T-helper 2 cell treated with Interferon-gamma antibody and Interleukin-4, amounts not matched to agents 5 μg/mL and 100 μg/mL, for 36 hours (primary cell): ENCODE data around the gene GBGT1.

Source experiments
- DNase-seq: peaks from one replicate; pipeline ENCODE4 v3.0.0; 2021; ENCODE audit warnings: low spot score
- H3K27ac Mint-ChIP-seq: one replicate; pipeline ENCODE4 v1.8.0; 2021; ENCODE audit warnings: mild to moderate bottlenecking, mixed read lengths
- H3K27me3 Mint-ChIP-seq: one replicate; pipeline ENCODE4 v1.8.0; 2021; ENCODE audit warnings: low read depth, mixed read lengths
- H3K36me3 Mint-ChIP-seq: one replicate; pipeline ENCODE4 v1.8.0; 2021; ENCODE audit warnings: low read depth, mixed read lengths
- H3K4me1 Mint-ChIP-seq: one replicate; pipeline ENCODE4 v1.8.0; 2021; ENCODE audit warnings: low read depth, mixed read lengths
- H3K4me3 Mint-ChIP-seq: one replicate; pipeline ENCODE4 v1.8.0; 2022; ENCODE audit warnings: mild to moderate bottlenecking, moderate library complexity, mixed read lengths
- H3K9me3 Mint-ChIP-seq: one replicate; pipeline ENCODE4 v1.8.0; 2021; ENCODE audit warnings: mixed read lengths

The GBGT1 gene

GRCh38 chr9:133118568-133118967 lies 45.1 kb downstream of the GBGT1 start:
- peak overlapping the region; percentile 71 for H3K4me3 Mint-ChIP-seq
- no peak for DNase-seq
- H3K36me3 Mint-ChIP-seq = peaks cover 2% of the 10 kb centered on the region
- peaks cover 32% of the 10 kb centered on the region for H3K4me1 Mint-ChIP-seq
- H3K27me3 Mint-ChIP-seq = no peaks in the 10 kb centered on the region
- H3K27ac Mint-ChIP-seq = peak overlapping the region; percentile 68
- no peaks in the 10 kb centered on the region for H3K9me3 Mint-ChIP-seq

- H3K27ac Mint-ChIP-seq = peak overlapping the region; percentile 68
- H3K4me3 Mint-ChIP-seq = no peak overlapping the region
- H3K27me3 Mint-ChIP-seq = no peaks in the 10 kb centered on the region
- peaks cover 2% of the 10 kb centered on the region for H3K36me3 Mint-ChIP-seq
- H3K9me3 Mint-ChIP-seq = no peaks in the 10 kb centered on the region
- H3K4me1 Mint-ChIP-seq = peaks cover 34% of the 10 kb centered on the region
- no peak for DNase-seq
These were observed 45.6 kb downstream of the GBGT1 start for GRCh38 chr9:133118179-133118520.

- H3K27me3 Mint-ChIP-seq = no peaks in the 10 kb centered on the region
- H3K9me3 Mint-ChIP-seq = no peaks in the 10 kb centered on the region
- H3K4me1 Mint-ChIP-seq = peaks cover 37% of the 10 kb centered on the region
- peaks cover 2% of the 10 kb centered on the region for H3K36me3 Mint-ChIP-seq
- peak overlapping the region; percentile 60 for H3K27ac Mint-ChIP-seq
- no peak overlapping the region for H3K4me3 Mint-ChIP-seq
- no peak for DNase-seq
These were observed 46.2 kb downstream of the GBGT1 start for GRCh38 chr9:133117271-133118178.

GRCh38 chr9:133116346-133117231 lies 47.1 kb downstream of the GBGT1 start:
- peaks cover 2% of the 10 kb centered on the region for H3K36me3 Mint-ChIP-seq
- no peak overlapping the region for H3K4me3 Mint-ChIP-seq
- H3K4me1 Mint-ChIP-seq = peaks cover 32% of the 10 kb centered on the region
- DNase-seq = no peak
- H3K27ac Mint-ChIP-seq = peak overlapping the region; percentile 87
- H3K27me3 Mint-ChIP-seq = no peaks in the 10 kb centered on the region
- H3K9me3 Mint-ChIP-seq = no peaks in the 10 kb centered on the region

GRCh38 chr9:133115604-133116345 lies 47.9 kb downstream of the GBGT1 start:
- no peaks in the 10 kb centered on the region for H3K27me3 Mint-ChIP-seq
- peak overlapping the region; percentile 57 for H3K4me3 Mint-ChIP-seq
- DNase-seq = peak; percentile 80
- peaks cover 2% of the 10 kb centered on the region for H3K36me3 Mint-ChIP-seq
- peaks cover 28% of the 10 kb centered on the region for H3K4me1 Mint-ChIP-seq
- no peaks in the 10 kb centered on the region for H3K9me3 Mint-ChIP-seq
- H3K27ac Mint-ChIP-seq = peak overlapping the region; percentile 87

- DNase-seq = no peak
- Mint-ChIP-seq H3K27ac (peak overlapping the region; percentile 87), H3K4me1 (peaks cover 28% of the 10 kb centered on the region), H3K27me3 (no peaks in the 10 kb centered on the region), H3K36me3 (peaks cover 5% of the 10 kb centered on the region), H3K4me3 (peak overlapping the region; percentile 57), H3K9me3 (no peaks in the 10 kb centered on the region)
These were observed 48.7 kb downstream of the GBGT1 start for GRCh38 chr9:133114886-133115603.

GRCh38 chr9:133113949-133114885 lies 49.5 kb downstream of the GBGT1 start:
- Mint-ChIP-seq H3K4me1 (peaks cover 28% of the 10 kb centered on the region), H3K4me3 (peak overlapping the region; percentile 32), H3K9me3 (no peaks in the 10 kb centered on the region), H3K27me3 (no peaks in the 10 kb centered on the region), H3K36me3 (peaks cover 12% of the 10 kb centered on the region), H3K27ac (peak overlapping the region; percentile 80)
- DNase-seq = no peak

GRCh38 chr9:133113163-133113948 lies 50.4 kb downstream of the GBGT1 start:
- no peaks in the 10 kb centered on the region for H3K9me3 Mint-ChIP-seq
- H3K27me3 Mint-ChIP-seq = no peaks in the 10 kb centered on the region
- no peak for DNase-seq
- H3K36me3 Mint-ChIP-seq = peaks cover 13% of the 10 kb centered on the region
- peaks cover 27% of the 10 kb centered on the region for H3K4me1 Mint-ChIP-seq
- H3K4me3 Mint-ChIP-seq = peak overlapping the region; percentile 29
- H3K27ac Mint-ChIP-seq = peak overlapping the region; percentile 80

- H3K4me3 Mint-ChIP-seq = no peak overlapping the region
- no peaks in the 10 kb centered on the region for H3K9me3 Mint-ChIP-seq
- no peak for DNase-seq
- H3K4me1 Mint-ChIP-seq = peaks cover 27% of the 10 kb centered on the region
- no peaks in the 10 kb centered on the region for H3K27me3 Mint-ChIP-seq
- peak overlapping the region; percentile 60 for H3K27ac Mint-ChIP-seq
- H3K36me3 Mint-ChIP-seq = peaks cover 18% of the 10 kb centered on the region
These were observed 51.1 kb downstream of the GBGT1 start for GRCh38 chr9:133112663-133113026.

GRCh38 chr9:133111808-133112662 lies 51.7 kb downstream of the GBGT1 start:
- no peak overlapping the region for H3K4me3 Mint-ChIP-seq
- no peaks in the 10 kb centered on the region for H3K9me3 Mint-ChIP-seq
- no peaks in the 10 kb centered on the region for H3K27me3 Mint-ChIP-seq
- DNase-seq = no peak
- peaks cover 24% of the 10 kb centered on the region for H3K4me1 Mint-ChIP-seq
- H3K27ac Mint-ChIP-seq = peak overlapping the region; percentile 55
- peaks cover 20% of the 10 kb centered on the region for H3K36me3 Mint-ChIP-seq

- Mint-ChIP-seq H3K27ac (no peak overlapping the region), H3K4me3 (no peak overlapping the region)
- DNase-seq = no peak
These were observed 53.6 kb downstream of the GBGT1 start for GRCh38 chr9:133109931-133110650.

More at GRCh38 chr9:133109931-133110650, 53.6 kb downstream of the GBGT1 start:
- Mint-ChIP-seq H3K36me3 (peaks cover 26% of the 10 kb centered on the region), H3K9me3 (no peaks in the 10 kb centered on the region), H3K4me1 (peaks cover 19% of the 10 kb centered on the region), H3K27me3 (no peaks in the 10 kb centered on the region)
